Large intestine (tissue), 3 donors: Measurements from ENCODE around the gene ICA1. TPM values are rescaled to one million over a fixed set of nuclear protein-coding genes. Genes with fewer than 3 reads are reported as not detected.

Source experiments
- DNase-seq, 2 donors: peaks; one replicate each; pipeline versions ENCODE4 v3.0.0 to v3.0.0-alpha.2; 2013
- H3K27ac ChIP-seq: one replicate; pipeline ENCODE4 v1.5.1; 2013; ENCODE audit warnings: low read length
- H3K27me3 ChIP-seq: 2 replicates; pipeline ENCODE4 v1.6.1; 2013; ENCODE audit warnings: low read length; ENCODE audit not compliant: control insufficient read depth, insufficient read depth
- H3K36me3 ChIP-seq: 2 replicates; pipeline ENCODE4 v1.6.1; 2013; ENCODE audit warnings: low read length; ENCODE audit not compliant: control insufficient read depth, insufficient read depth
- H3K4me1 ChIP-seq: one replicate; pipeline ENCODE4 v1.6.1; 2013; ENCODE audit warnings: low read length; ENCODE audit not compliant: control insufficient read depth, insufficient read depth
- H3K4me3 ChIP-seq: one replicate; pipeline ENCODE4 v1.5.1; 2013; ENCODE audit warnings: low read length
- H3K9me3 ChIP-seq: one replicate; pipeline ENCODE4 v1.6.1; 2013; ENCODE audit warnings: mild to moderate bottlenecking, low read depth, low read length, moderate library complexity; ENCODE audit not compliant: control insufficient read depth
- WGBS: methylation state at CpG from one replicate; pipeline ENCODE4 v1.1.5; 2013; ENCODE audit warnings: low lambda C conversion rate; ENCODE audit not compliant: insufficient coverage; 5-methylcytosine and 5-hydroxymethylcytosine counted together
- polyA plus RNA-seq: library from polyadenylated mRNA; unstranded; fragments of 120-200 nt; gene quantifications from one replicate; pipeline ENCODE4 v1.2.1, GENCODE V29; 2013

ICA1 gene
- polyA plus RNA-seq, 1 donor = 51.6 TPM

DNA sequence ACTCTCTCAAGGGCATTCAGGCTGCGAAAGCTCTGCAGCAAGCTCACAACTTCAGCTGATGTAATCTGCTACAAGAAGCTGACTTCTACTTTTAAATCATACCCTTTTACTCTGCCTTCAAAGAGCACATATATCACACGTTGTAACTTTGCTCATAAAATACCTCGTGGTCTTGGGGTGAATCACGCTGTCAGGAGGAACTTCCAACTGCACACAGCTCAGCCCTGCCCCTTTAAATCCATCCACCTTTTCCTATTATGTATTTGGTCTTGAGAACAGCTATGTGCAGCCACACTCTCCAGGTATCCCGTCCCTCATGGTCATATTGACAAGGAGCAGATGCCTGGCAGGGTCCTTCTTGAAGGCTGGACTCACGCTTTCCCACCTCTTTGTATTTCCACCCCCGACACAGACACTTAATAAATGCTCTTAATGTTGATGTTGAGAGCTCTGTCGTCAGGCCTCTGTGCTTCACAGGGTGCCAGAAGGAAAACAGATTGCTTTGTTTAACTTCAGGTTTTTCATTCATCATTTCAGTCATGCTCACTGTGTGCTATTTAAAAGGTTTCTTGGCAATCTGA lies 47.6 kb downstream of the ICA1 start:
- Histone ChIP-seq H3K9me3 (no peaks in the 10 kb centered on the region), H3K27ac (no peak overlapping the region), H3K4me3 (no peak overlapping the region), H3K4me1 (no peaks in the 10 kb centered on the region), H3K36me3 (peaks cover 23% of the 10 kb centered on the region), H3K27me3 (no peaks in the 10 kb centered on the region)
- 81% methylated on average over 3 of the region's 8 CpGs for WGBS
- peak in 1 of 2 donors; percentile 18 for DNase-seq

GRCh38 chr7:8213381-8213780 lies 48.6 kb downstream of the ICA1 start:
- no CpG with 5 or more reads among the region's 2 CpGs for WGBS
- DNase-seq = no peak
- H3K4me1 ChIP-seq = no peaks in the 10 kb centered on the region

GRCh38 chr7:8212638-8213037 lies 49.3 kb downstream of the ICA1 start:
- no peaks in the 10 kb centered on the region for H3K9me3 ChIP-seq
- no peak overlapping the region for H3K4me3 ChIP-seq
- H3K27ac ChIP-seq = no peak overlapping the region
- peaks cover 17% of the 10 kb centered on the region for H3K36me3 ChIP-seq
- WGBS = no CpG with 5 or more reads among the region's 5 CpGs
- no peaks in the 10 kb centered on the region for H3K27me3 ChIP-seq
- no peaks in the 10 kb centered on the region for H3K4me1 ChIP-seq
- DNase-seq = no peak

More at GRCh38 chr7:8213381-8213780, 48.6 kb downstream of the ICA1 start:
- Histone ChIP-seq H3K9me3 (no peaks in the 10 kb centered on the region), H3K4me3 (no peak overlapping the region), H3K27ac (no peak overlapping the region), H3K36me3 (peaks cover 21% of the 10 kb centered on the region), H3K27me3 (no peaks in the 10 kb centered on the region)

GRCh38 chr7:8211725-8212096 lies 50.3 kb downstream of the ICA1 start:
- Histone ChIP-seq H3K36me3 (peaks cover 17% of the 10 kb centered on the region), H3K4me1 (no peaks in the 10 kb centered on the region), H3K4me3 (no peak overlapping the region), H3K9me3 (no peaks in the 10 kb centered on the region), H3K27me3 (no peaks in the 10 kb centered on the region), H3K27ac (no peak overlapping the region)
- no CpG with 5 or more reads among the region's 1 CpG for WGBS
- DNase-seq = no peak

DNA sequence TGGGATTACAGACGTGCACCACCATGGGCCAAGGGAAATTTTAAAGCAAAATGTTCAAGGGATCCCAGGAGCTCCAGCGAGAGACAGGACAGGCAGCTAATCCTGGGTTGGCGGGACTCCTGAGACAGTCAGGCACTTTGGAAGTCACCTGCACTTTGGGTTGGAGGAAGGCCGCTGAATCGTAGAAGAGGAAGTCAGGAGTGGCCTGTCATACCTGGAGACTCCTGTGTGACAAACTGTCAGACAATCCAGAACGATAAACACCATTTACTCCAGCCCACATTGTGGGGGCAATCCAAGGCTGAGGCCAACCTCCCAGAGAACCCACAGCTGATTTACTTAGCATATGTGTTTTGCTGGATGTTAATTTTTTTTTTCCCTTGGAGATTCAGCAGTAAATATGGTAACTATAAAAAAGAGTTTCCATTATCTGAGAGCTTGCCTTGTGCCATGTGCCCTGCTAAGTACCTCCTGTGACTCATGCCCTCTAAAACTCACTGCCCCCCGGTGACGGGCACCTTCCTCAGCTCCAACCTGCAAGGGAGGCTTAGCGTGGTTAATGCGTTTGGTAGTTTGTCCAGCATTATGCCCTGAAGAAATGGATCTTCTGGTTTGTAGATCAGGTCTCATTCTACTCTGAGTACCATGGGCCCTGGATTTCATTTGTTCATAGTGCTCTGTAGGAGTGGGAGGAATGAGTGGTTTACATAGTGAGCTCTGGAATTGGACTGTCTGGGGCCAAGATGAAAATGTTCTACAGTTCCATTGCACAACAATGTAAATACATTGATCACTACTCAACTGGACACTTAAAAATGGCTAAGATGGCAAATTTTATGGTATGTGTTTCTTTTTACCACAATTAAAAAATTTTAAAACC lies 50.9 kb downstream of the ICA1 start:
- Histone ChIP-seq H3K36me3 (peaks cover 17% of the 10 kb centered on the region), H3K27me3 (no peaks in the 10 kb centered on the region), H3K4me1 (no peaks in the 10 kb centered on the region), H3K9me3 (no peaks in the 10 kb centered on the region), H3K4me3 (no peak overlapping the region), H3K27ac (no peak overlapping the region)
- no CpG with 5 or more reads among the region's 10 CpGs for WGBS
- no peak for DNase-seq

GRCh38 chr7:8209353-8209752 lies 52.6 kb downstream of the ICA1 start:
- Histone ChIP-seq H3K27me3 (no peaks in the 10 kb centered on the region), H3K9me3 (no peaks in the 10 kb centered on the region), H3K4me3 (no peak overlapping the region), H3K36me3 (peaks cover 7% of the 10 kb centered on the region), H3K4me1 (no peaks in the 10 kb centered on the region), H3K27ac (no peak overlapping the region)
- WGBS = no CpG with 5 or more reads among the region's 4 CpGs
- no peak for DNase-seq

GRCh38 chr7:8208816-8209215 lies 53.2 kb downstream of the ICA1 start:
- no peak for DNase-seq
- no peaks in the 10 kb centered on the region for H3K9me3 ChIP-seq
- H3K27ac ChIP-seq = no peak overlapping the region
- H3K4me1 ChIP-seq = no peaks in the 10 kb centered on the region
- H3K27me3 ChIP-seq = no peaks in the 10 kb centered on the region
- no CpG with 5 or more reads among the region's 2 CpGs for WGBS
- H3K4me3 ChIP-seq = no peak overlapping the region
- H3K36me3 ChIP-seq = peaks cover 7% of the 10 kb centered on the region

- H3K9me3 ChIP-seq = no peaks in the 10 kb centered on the region
- H3K4me3 ChIP-seq = no peak overlapping the region
- H3K27ac ChIP-seq = no peak overlapping the region
- H3K4me1 ChIP-seq = no peaks in the 10 kb centered on the region
- DNase-seq = no peak
- H3K36me3 ChIP-seq = peaks cover 11% of the 10 kb centered on the region
- H3K27me3 ChIP-seq = no peaks in the 10 kb centered on the region
- WGBS = no CpG with 5 or more reads among the region's 1 CpG
Measured at GRCh38 chr7:8206956-8207355, 55.0 kb downstream of the ICA1 start.

- Histone ChIP-seq H3K27ac (no peak overlapping the region), H3K27me3 (no peaks in the 10 kb centered on the region), H3K9me3 (no peaks in the 10 kb centered on the region), H3K4me3 (no peak overlapping the region), H3K36me3 (peaks cover 9% of the 10 kb centered on the region), H3K4me1 (no peaks in the 10 kb centered on the region)
- 100% methylated on average over 1 of the region's 5 CpGs for WGBS
- DNase-seq = no peak
Measured at GRCh38 chr7:8205537-8205936, 56.4 kb downstream of the ICA1 start.

DNA sequence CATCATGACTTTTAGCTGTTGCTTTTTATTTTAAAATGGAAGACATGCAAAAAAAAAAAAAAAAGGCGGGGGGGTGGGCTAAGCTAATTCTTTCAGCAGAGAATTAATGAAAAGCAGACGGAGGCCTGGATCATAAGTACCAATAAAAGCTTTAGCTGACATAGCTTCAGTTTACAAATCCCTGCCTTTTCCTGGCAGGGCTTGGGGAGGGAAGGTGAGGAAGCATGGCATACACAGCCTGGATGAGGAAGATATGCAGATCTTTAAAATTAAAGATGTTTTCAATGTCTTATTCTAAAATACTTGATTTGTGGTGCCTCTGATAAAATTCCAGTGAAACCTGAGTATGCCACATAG lies 57.0 kb downstream of the ICA1 start:
- DNase-seq = no peak
- no peak overlapping the region for H3K27ac ChIP-seq
- no peak overlapping the region for H3K4me3 ChIP-seq
- H3K4me1 ChIP-seq = no peaks in the 10 kb centered on the region
- no CpG with 5 or more reads among the region's 2 CpGs for WGBS
- no peaks in the 10 kb centered on the region for H3K9me3 ChIP-seq
- peaks cover 9% of the 10 kb centered on the region for H3K36me3 ChIP-seq
- H3K27me3 ChIP-seq = no peaks in the 10 kb centered on the region
